DND-41 (cell line): ENCODE results near the gene SRPRB.

Experiments
- ATAC-seq: fragments of 200-7000 bp; cut with Tn5 transposase; 3 replicates; pipeline ENCODE4 v1.9.1; 2021; ENCODE audit warnings: low read depth; ENCODE audit not compliant: insufficient read depth
- DNase-seq: peaks from one replicate; pipeline ENCODE4 v3.0.0-alpha.2; 2020
- H2AFZ ChIP-seq: 2 replicates; pipeline ENCODE4 v1.6.0; 2012; ENCODE audit warnings: low read depth, low read length
- H3K27ac ChIP-seq: 2 replicates; pipeline ENCODE4 v1.5.1; 2012; ENCODE audit warnings: low read length, inconsistent platforms
- H3K27me3 ChIP-seq: fragments of 200-600 bp; sonication (generic); 2 replicates; pipeline ENCODE4 v1.6.0; 2012; ENCODE audit warnings: low read length, mild to moderate bottlenecking, inconsistent platforms; ENCODE audit not compliant: insufficient read depth, poor library complexity
- H3K36me3 ChIP-seq: 2 replicates; pipeline ENCODE4 v1.5.1; 2012; ENCODE audit warnings: low read length, inconsistent platforms; ENCODE audit not compliant: insufficient read depth
- H3K4me1 ChIP-seq: 2 replicates; pipeline ENCODE4 v1.5.1; 2012; ENCODE audit warnings: mild to moderate bottlenecking, low read length; ENCODE audit not compliant: insufficient read depth
- H3K4me2 ChIP-seq: 2 replicates; pipeline ENCODE4 v1.6.0; 2012; ENCODE audit warnings: mild to moderate bottlenecking, moderate library complexity, low read length, inconsistent platforms; ENCODE audit not compliant: insufficient read depth
- H3K4me3 ChIP-seq, 2 experiments: fragments of 200-600 bp in 1 of 2; shearing (Covaris generic) in 1 of 2; 2 replicates each; pipeline ENCODE4 v1.5.1; 2012 to 2016; ENCODE audit warnings: inconsistent platforms in 2 of 2, low read length in 2 of 2, mild to moderate bottlenecking in 2 of 2, low read depth in 1 of 2, moderate library complexity in 1 of 2
- H3K79me2 ChIP-seq: 2 replicates; pipeline ENCODE4 v1.6.0; 2012; ENCODE audit warnings: low read length, inconsistent platforms; ENCODE audit not compliant: insufficient read depth
- H3K9ac ChIP-seq: 2 replicates; pipeline ENCODE4 v1.6.0; 2012; ENCODE audit warnings: low read depth, mild to moderate bottlenecking, inconsistent platforms, low read length, moderate library complexity
- H3K9me3 ChIP-seq: 2 replicates; pipeline ENCODE4 v1.5.1; 2012; ENCODE audit warnings: low read length, moderate library complexity, mild to moderate bottlenecking, inconsistent platforms; ENCODE audit not compliant: insufficient read depth, severe bottlenecking
- H4K20me1 ChIP-seq: 2 replicates; pipeline ENCODE4 v1.6.0; 2012; ENCODE audit warnings: low read length; ENCODE audit not compliant: insufficient read depth
- CTCF ChIP-seq: IDR thresholded peaks from 2 replicates; pipeline ENCODE4 v1.5.1; 2012; ENCODE audit warnings: borderline replicate concordance, low read length, moderate library complexity, mild to moderate bottlenecking; ENCODE audit not compliant: poor library complexity, severe bottlenecking; ENCODE audit errors: extremely low read depth
- EZH2 ChIP-seq: IDR thresholded peaks from 3 replicates; pipeline ENCODE4 v1.6.1; 2012; ENCODE audit warnings: borderline replicate concordance, low read depth, mild to moderate bottlenecking, moderate library complexity, low read length, inconsistent platforms; ENCODE audit not compliant: severe bottlenecking

SRPRB gene

GRCh38 chr3:133773732-133774131 lies 31.9 kb upstream of the SRPRB start:
- no peak for TF ChIP-seq EZH2
- no peak for TF ChIP-seq CTCF
- Histone ChIP-seq H3K9me3 (no peaks in the 10 kb centered on the region), H3K4me1 (no peaks in the 10 kb centered on the region), H3K27me3 (peaks cover 4% of the 10 kb centered on the region), H3K9ac (no peak overlapping the region), H2AFZ (no peak overlapping the region), H3K36me3 (no peaks in the 10 kb centered on the region), H4K20me1 (no peaks in the 10 kb centered on the region), H3K27ac (no peak overlapping the region), H3K79me2 (no peaks in the 10 kb centered on the region), H3K4me3 (no peak overlapping the region), H3K4me2 (no peak overlapping the region)
- no peak for ATAC-seq
- no peak for DNase-seq

GRCh38 chr3:133775309-133775708 lies 30.3 kb upstream of the SRPRB start:
- Histone ChIP-seq H3K9ac (no peak overlapping the region), H2AFZ (no peak overlapping the region), H3K36me3 (no peaks in the 10 kb centered on the region), H4K20me1 (no peaks in the 10 kb centered on the region), H3K27me3 (peaks cover 4% of the 10 kb centered on the region), H3K4me2 (no peak overlapping the region), H3K79me2 (no peaks in the 10 kb centered on the region), H3K4me1 (no peaks in the 10 kb centered on the region), H3K27ac (no peak overlapping the region), H3K9me3 (no peaks in the 10 kb centered on the region), H3K4me3 (no peak overlapping the region)
- ATAC-seq (no peak), DNase-seq (no peak)
- TF ChIP-seq CTCF (no peak), EZH2 (no peak)

GRCh38 chr3:133775835-133776234 lies 29.8 kb upstream of the SRPRB start:
- H3K36me3 ChIP-seq: no peaks in the 10 kb centered on the region
- no peak for TF ChIP-seq CTCF
- H4K20me1 ChIP-seq: no peaks in the 10 kb centered on the region
- H3K27ac ChIP-seq: no peak overlapping the region
- H3K27me3 ChIP-seq: peaks cover 4% of the 10 kb centered on the region
- ATAC-seq (no peak), DNase-seq (no peak)
- H3K9ac ChIP-seq: no peak overlapping the region
- no peaks in the 10 kb centered on the region for H3K79me2 ChIP-seq
- H3K9me3 ChIP-seq: no peaks in the 10 kb centered on the region
- no peaks in the 10 kb centered on the region for H3K4me1 ChIP-seq
- H2AFZ ChIP-seq: no peak overlapping the region
- no peak overlapping the region for H3K4me2 ChIP-seq
- H3K4me3 ChIP-seq: no peak overlapping the region

- H3K27ac ChIP-seq: no peak overlapping the region
- TF ChIP-seq CTCF: no peak
- no peak for TF ChIP-seq EZH2
- peaks cover 4% of the 10 kb centered on the region for H3K27me3 ChIP-seq
- no peak overlapping the region for H3K9ac ChIP-seq
- H3K79me2 ChIP-seq: no peaks in the 10 kb centered on the region
- DNase-seq: no peak
- ATAC-seq: no peak
- H4K20me1 ChIP-seq: no peaks in the 10 kb centered on the region
- no peak overlapping the region for H3K4me2 ChIP-seq
- H3K4me3 ChIP-seq: no peak overlapping the region
- no peaks in the 10 kb centered on the region for H3K9me3 ChIP-seq
- no peaks in the 10 kb centered on the region for H3K36me3 ChIP-seq
- no peaks in the 10 kb centered on the region for H3K4me1 ChIP-seq
- H2AFZ ChIP-seq: no peak overlapping the region
Measured at GRCh38 chr3:133776794-133777438, 28.7 kb upstream of the SRPRB start.
